C4-2B (cell line): Measurements from ENCODE around the gene ADM.
"Not testable (repeated sequence)": the region's sequence is repeated elsewhere in the genome, so short reads cannot be mapped to it uniquely, and the experiment has no call there.

Experiments used
- H3K27ac ChIP-seq: fragments of 450-650 bp; 2 replicates; pipeline ENCODE4 v1.5.1; 2017
- CTCF ChIP-seq: fragments of 450-650 bp; conservative IDR thresholded peaks from 2 replicates; pipeline ENCODE4 v1.5.1; 2017; ENCODE audit warnings: mild to moderate bottlenecking
- ZFX ChIP-seq: fragments of 450-650 bp; IDR thresholded peaks from 2 replicates; pipeline ENCODE4 v1.6.1; 2017

The ADM gene

GRCh38 chr11:10304495-10305261 is at the start of gene ADM:
Gene ADM, plus strand, starts transcription at chr11:10305073. Its CDS starts 628 bp downstream, at chr11:10305701.
- peak within 1 kb of the TSS; percentile 78; the same call in 1 of the 2 replicates for H3K27ac ChIP-seq

GRCh38 chr11:10255388-10256125 is 49.3 kb upstream of the ADM start:
- no peak overlapping the region for H3K27ac ChIP-seq
- TF ChIP-seq CTCF (no peak), ZFX (no peak)

More at GRCh38 chr11:10304495-10305261, at the start of gene ADM:
- TF ChIP-seq ZFX (no peak), CTCF (no peak)

GRCh38 chr11:10257478-10257877 is 47.4 kb upstream of the ADM start:
- peak overlapping the region; percentile 22; the same call in 1 of the 2 replicates for H3K27ac ChIP-seq
- TF ChIP-seq CTCF (no peak), ZFX (no peak)

GRCh38 chr11:10261821-10262220 is 43.1 kb upstream of the ADM start:
- TF ChIP-seq ZFX (no peak), CTCF (no peak)

GRCh38 chr11:10263929-10264328 is 40.9 kb upstream of the ADM start:
- no peak overlapping the region for H3K27ac ChIP-seq
- TF ChIP-seq CTCF (no peak), ZFX (no peak)

More at GRCh38 chr11:10261821-10262220, 43.1 kb upstream of the ADM start:
- no peak overlapping the region for H3K27ac ChIP-seq

- not testable (repeated sequence) for H3K27ac ChIP-seq
These were observed 40.2 kb upstream of the ADM start for GRCh38 chr11:10264716-10265115.

- TF ChIP-seq ZFX, result no peak
- TF ChIP-seq CTCF, result no peak
- no peak overlapping the region for H3K27ac ChIP-seq
These were observed 38.9 kb upstream of the ADM start for GRCh38 chr11:10265936-10266335.
